ENCODE measurements around the gene DNAJC9.
"Not testable (repeated sequence)": the region's sequence is repeated elsewhere in the genome, so short reads cannot be mapped to it uniquely, and the experiment has no call there.

The DNAJC9 gene

DNA sequence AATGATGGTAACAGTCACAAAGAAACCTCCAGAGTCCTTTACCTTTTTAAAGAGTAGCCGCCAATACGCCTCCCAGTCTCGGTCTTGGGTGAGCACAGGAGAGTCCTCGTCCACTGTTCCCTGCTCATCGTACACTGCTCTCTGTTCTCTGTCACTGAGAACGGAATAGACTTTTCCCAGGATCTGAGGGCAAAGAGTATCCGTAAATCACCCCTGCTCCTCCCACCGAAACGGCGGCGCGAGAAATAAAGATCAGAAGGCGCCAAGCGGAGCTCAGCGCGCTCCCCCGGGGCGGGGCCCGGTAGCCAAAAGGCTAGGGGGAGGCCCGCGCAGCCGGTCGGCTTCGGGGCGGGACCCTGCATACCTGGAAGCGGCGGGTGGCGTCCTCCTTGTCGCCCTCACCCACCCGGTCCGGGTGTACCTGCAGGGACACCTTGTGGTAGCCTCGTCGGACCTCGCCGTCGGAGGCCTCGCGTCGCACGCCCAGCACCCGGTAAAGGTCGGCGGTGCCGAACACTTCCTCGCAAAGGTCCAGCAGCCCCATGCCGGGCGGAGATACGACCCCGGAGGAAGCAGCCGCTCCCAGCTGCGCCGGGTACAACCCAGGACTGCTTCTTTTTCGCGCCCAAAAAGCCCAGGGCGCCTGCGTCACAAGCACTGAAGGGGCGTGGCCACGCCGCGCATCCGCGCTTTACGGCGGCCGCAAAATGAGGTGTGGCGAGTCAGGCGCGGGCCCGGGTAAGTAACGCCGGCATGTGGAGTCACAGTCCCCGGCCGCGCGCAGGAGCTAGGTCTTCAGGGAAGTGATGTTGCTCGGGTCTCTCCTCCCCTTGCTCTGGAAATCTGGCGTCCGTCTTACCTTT lies at the start of gene DNAJC9:
Gene DNAJC9, minus strand, starts transcription at position 610 of the 863 bp plus-strand sequence. Its CDS starts 66 bp downstream, at position 544.
- peak; percentile 97 for DNase-seq (ENCODE audit: low spot score)

DNA sequence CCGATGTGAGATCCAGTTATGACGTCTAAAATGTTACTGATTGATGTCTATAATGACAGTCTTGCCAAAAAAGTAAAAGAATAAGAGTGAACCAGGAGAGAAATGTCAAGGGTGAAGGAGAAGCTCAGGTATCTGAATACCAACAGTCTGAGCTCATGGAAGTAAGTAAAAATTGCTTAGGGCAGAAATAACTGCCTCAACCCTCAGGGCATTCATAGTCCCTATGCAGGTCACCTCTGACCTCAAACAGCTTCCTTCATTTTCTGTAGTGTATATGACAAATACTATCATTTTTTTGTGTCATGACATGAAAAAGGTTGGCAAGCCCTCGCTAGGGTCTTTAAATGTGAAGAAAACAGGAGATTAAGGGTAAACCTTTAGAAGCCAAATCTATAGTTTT lies 46.4 kb upstream of the DNAJC9 start:
- no peak for DNase-seq (ENCODE audit: low spot score)

DNA sequence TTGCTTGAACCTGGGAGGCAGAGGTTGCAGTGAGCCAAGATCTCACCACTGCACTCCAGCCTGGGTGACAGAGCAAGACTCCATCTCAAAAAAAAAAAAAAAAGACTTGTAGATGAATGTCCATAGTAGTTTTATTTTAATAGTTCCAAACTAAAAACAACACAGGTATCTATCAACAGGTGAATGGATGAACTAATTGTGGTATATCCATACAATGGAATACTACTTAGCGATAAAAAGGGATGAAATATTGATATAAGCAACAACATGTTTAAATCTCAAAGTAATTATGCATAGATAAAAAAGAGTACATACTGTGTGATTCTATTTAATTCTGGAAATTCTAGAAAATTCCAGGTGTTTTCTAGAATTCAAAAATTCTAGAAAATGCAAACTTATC lies 42.9 kb upstream of the DNAJC9 start:
- no peak for DNase-seq (ENCODE audit: low spot score)

- DNase-seq (ENCODE audit: low spot score), result no peak
Observed at GRCh38 chr10:73287441-73287840, 40.4 kb upstream of the DNAJC9 start.

GRCh38 chr10:73281097-73281496 lies 34.0 kb upstream of the DNAJC9 start:
- no peak for DNase-seq (ENCODE audit: low spot score)

GRCh38 chr10:73264423-73264822 lies 17.4 kb upstream of the DNAJC9 start:
- no peak for DNase-seq (ENCODE audit: low spot score)

- DNase-seq (ENCODE audit: low spot score), result no peak
Observed at GRCh38 chr10:73263693-73264347, 16.8 kb upstream of the DNAJC9 start.

GRCh38 chr10:73262880-73263555 lies 16.0 kb upstream of the DNAJC9 start:
- no peak for DNase-seq (ENCODE audit: low spot score)

DNA sequence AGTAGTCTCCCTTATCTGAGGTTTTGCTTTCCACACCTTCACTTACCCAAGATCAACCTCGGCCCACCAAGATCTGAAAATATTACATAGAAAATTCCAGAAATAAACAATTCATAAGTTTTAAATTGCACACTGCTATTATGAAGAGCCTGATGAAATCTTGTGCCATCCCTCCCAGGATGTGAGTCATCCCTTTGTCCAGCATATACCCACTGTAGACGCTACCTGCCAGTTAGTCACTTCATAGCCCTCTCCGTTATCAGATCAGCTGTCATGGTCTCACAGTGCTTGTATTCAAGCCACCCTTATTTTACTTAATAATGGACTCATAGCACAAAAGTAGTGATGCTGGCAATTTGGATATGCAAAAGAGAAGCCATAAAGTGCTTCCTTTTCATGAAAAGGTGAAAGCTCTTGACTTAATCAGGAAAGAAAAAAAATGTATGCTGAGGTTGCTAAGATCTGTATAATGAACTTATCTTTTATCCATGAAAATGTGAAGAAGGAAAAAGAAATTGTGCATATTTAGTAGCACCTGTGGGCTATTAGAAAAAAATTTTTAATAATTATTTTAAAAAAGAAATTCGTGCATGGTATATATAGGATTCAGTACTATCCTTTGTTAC lies 15.2 kb upstream of the DNAJC9 start:
- no peak for DNase-seq (ENCODE audit: low spot score)

DNA sequence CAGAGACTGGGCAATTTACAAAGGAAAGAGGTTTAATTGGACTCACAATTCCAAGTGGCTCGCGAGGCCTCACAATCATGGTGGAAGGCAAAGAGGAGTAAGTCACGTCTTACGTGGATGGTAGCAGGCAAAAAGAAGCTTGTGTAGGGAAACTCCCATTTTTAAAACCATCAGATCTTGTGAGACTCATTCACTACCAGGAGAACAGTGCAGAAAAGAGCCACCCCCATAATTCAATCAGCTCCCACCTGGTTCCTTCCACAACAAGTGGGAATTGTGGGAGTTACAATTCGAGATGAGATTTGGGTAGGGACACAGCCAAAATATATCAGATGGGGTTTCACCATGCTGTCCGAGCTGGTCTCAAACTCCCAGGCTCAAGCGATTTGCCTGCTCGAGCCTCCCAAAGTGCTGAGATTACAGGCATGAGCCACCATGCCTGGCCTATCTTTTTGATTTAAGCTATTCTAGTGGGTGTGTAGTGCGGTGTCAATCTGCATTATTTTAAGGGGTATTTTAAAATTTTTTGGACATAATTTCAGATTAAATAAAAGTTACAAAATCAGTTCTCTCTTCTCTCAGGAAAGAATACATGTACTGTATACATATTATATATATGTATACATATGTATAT lies 14.4 kb upstream of the DNAJC9 start:
- DNase-seq (ENCODE audit: low spot score), result no peak

DNA sequence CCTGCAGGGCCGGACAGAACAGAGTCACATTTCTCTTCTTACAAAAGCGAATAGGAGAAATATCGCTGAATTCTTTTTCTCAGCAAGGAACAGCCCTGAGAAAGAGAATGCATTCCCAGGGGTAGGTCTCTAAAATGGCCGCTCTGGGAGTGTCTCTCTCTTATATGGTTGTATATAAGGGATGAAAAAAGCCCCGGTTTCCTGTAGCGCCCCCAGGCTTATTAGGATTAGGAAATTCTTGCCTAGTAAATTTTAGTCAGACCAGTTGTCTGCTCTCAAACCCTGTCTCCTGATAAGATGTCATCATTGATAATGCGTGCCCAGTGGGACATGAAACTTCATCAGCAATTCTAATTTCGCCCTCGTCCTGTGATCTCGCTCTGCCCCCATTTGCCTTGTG lies 11.6 kb upstream of the DNAJC9 start:
- not testable (repeated sequence) for DNase-seq (ENCODE audit: low spot score)

DNA sequence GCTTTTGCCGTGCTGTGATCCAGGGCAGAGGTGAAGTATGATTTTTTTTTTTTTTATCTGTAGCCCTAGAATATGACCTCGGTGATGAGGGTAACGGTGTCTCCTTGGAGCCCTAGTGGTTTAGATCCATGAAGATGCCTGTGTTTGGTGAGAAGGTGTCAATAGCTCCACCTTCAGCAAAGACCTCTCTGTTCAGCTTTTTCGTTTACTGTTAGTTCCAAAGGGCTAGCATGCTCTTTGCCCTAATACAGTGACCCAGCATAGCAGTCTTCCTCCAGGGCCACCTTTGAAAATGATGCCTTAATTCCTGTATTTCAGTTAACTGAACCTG lies 6.1 kb upstream of the DNAJC9 start:
- DNase-seq (ENCODE audit: low spot score), result no peak

DNA sequence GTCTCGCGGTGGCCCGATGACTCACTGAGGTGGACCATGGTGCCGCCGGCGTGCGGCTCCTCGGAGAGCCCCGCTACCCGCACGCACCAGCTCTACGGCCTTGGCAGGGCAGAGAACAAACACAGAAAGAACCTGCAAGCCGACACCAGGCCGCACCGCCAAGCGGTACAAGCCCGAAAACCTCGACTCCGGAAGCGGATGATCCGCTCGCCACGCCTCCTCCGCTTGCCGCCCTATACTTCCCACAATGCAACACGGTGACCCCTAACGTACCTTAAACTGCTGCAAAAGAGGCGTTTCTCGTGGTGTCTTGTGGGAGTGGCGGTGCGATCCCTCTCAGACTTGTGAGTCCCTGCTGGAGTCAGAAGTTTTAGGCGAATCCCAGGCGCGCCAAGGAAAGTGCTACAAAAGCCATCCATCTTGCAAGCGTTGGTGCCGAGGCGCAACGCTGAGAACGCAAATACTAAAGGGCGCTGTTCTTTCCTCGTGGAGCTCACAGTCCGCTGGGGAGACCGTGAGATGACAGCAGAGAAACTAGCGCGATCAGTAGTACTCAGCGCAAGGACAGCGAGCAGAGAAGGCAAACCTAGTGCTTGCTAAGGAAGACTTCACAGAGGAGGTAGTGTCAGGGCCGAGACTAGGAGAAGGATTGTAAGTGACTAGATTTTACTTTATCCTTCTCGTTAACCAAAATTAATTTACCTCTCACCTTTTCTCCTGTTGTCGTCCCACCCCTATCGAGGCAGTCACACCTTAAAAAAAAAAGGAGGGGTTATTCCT lies 5.6 kb upstream of the DNAJC9 start, which contains the start of gene MRPS16:
Gene MRPS16, minus strand, starts transcription at position 200 of the 780 bp plus-strand sequence. Its CDS starts 162 bp downstream, at position 38.
- DNase-seq (ENCODE audit: low spot score), result peak; percentile 92

DNA sequence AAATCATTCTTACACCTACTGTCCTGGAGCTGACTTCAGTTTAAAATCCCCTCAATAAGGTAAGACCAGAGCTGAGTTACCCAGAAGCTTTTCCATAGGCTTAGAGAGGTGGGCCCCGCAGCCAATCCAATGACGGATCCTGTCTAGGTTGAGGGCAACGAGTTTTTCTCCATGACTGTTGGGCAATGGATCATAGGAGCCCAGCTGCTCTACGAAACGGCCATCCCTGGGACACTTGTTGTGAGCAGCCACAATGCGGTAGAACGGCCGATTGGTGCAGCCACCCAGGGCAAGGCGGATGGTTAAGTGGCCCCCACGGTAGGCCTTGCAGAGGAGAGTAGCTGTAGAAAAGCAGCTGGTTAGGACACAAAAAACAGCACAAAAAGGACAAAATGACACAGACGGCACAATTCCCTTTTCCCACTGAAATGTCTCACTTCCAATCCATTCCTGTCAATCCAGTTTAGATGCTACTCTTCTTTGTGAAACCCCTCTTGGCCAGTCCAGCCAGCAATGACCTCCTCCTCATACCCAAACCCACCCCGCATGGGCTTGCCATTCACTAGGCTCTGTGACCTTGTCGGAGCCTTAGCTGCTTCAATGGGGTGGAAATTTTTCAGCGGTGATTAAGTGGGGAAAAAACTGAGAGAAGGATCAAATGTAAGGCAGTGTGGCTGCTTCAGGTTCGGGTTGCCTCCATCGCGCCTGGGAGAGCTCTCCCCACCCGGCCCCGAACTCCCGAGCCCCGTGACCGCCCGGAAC lies 4.8 kb upstream of the DNAJC9 start:
- DNase-seq (ENCODE audit: low spot score), result no peak

GRCh38 chr10:73248259-73248724 lies 1.2 kb upstream of the DNAJC9 start:
- DNase-seq (ENCODE audit: low spot score), result no peak

- peak; percentile 13 for DNase-seq (ENCODE audit: low spot score)
Observed at GRCh38 chr10:73247509-73248258, 629 bp upstream of the DNAJC9 start.

DNA sequence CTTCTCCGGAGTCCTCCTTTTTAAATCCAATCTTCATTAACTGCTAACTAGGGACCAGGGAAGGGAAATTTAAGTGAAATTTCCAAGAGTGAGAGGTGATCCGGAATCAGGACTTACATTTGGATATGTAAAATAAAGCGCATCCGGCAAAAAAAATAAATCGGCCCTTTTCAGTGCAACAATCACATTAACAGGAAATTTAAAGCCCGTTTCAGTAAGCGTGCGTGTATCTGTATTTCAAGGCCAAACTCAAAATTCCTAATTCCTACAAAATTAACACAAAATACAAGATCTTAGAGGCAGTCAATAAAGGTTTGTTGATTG lies 771 bp downstream of the DNAJC9 start:
- no peak for DNase-seq (ENCODE audit: low spot score)

GRCh38 chr10:73244866-73245477 lies 2.1 kb downstream of the DNAJC9 start:
- DNase-seq (ENCODE audit: low spot score), result no peak

GRCh38 chr10:73239908-73240307 lies 7.1 kb downstream of the DNAJC9 start:
- no peak for DNase-seq (ENCODE audit: low spot score)
